Mucosa of descending colon (tissue), 3 donors: ENCODE results near the gene DIP2A. TPM values are rescaled to one million over a fixed set of nuclear protein-coding genes. Genes with fewer than 3 reads are reported as not detected.

ENCODE experiments used
- ATAC-seq: fragments of 200-7000 bp; cut with Tn5 transposase; one replicate; pipeline ENCODE4 v1.9.1; 2020; ENCODE audit warnings: mild to moderate bottlenecking, moderate library complexity
- DNase-seq, 3 donors: peaks; one replicate each; pipeline ENCODE4 v3.0.0-alpha.2; 2020
- H3K36me3 ChIP-seq: fragments of 200-600 bp; one replicate; pipeline ENCODE4 v1.8.0; 2021; ENCODE audit warnings: low read depth, mild to moderate bottlenecking
- H3K4me1 ChIP-seq: fragments of 200-600 bp; one replicate; pipeline ENCODE4 v1.8.0; 2021; ENCODE audit warnings: low read depth, mild to moderate bottlenecking
- H3K4me3 ChIP-seq: fragments of 200-600 bp; one replicate; pipeline ENCODE4 v1.8.0; 2021; ENCODE audit warnings: mild to moderate bottlenecking
- H3K9me3 ChIP-seq: fragments of 200-600 bp; one replicate; pipeline ENCODE4 v1.8.0; 2021; ENCODE audit warnings: mild to moderate bottlenecking
- intact Hi-C, 2 donors: fragments of 100-400 bp; cut with DNase I in 1 of 2; cut with micrococcal nuclease in 1 of 2; formaldehyde crosslinking; loops; one replicate each; pipeline versions ENCODE4 v1.11.0 to v1.11.1; 2022; cut with DNase I, micrococcal nuclease
- total RNA-seq, 3 donors: library from RNA; stranded (reverse); fragmentation: NEBNext Ultra II Directional in 2 of 3; extraction: Animal tissue kit (Norgen Biotek cat#: 25700) in 2 of 3; gene quantifications; one replicate each; pipeline versions ENCODE4 v1.2.1 to v1.2.4, GENCODE V29; 2021 to 2023
- TF ChIP-seq, protein P1 (sequence below): fragments of 200-600 bp; IDR thresholded peaks from one replicate; pipeline ENCODE4 v1.8.0; 2022; ENCODE audit warnings: antibody characterized with exemption, mild to moderate bottlenecking
- donor health status: DM: no; HTN: no; CAD: no; lungs with moderate emphysema.
- donor health status: DM: no; HTN: no; CAD: no.
- donor health status: DM: no; HTN: yes; CAD: no.

Gene DIP2A
- total RNA-seq, 3 donors from 2014 or later, result 43.8 to 56.7 (median 49.3) TPM

DNA sequence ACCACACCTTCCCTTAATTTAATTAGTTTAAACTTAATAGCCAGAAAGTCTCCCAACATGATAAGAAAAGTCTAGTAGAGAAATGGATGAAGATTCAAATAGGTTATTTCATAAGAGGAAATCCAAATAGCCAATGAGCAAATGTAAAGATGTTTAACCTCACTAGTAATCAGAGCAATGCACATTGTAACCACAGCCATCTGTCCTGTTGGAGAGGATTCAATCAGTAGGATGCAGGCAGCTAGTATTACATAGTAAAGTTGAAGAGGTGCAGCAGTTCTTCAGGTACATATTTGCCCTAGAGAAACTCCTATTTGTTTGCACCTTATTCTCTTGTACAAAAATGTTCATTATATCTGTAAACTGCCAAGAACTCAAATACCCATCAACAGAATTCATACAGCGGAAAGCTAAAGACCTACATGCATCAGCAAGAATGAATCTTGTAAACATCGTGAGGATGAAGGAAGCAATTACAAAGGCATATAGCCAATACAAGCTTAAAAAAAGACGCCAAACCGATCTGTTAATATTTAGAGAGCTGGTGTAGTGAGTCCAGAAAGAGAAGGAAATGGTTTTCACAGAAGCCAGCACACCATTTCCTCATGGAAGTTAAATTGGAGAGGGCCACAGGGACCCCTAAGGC lies 27.9 kb downstream of the DIP2A start:
- TF ChIP-seq, protein P1, sequence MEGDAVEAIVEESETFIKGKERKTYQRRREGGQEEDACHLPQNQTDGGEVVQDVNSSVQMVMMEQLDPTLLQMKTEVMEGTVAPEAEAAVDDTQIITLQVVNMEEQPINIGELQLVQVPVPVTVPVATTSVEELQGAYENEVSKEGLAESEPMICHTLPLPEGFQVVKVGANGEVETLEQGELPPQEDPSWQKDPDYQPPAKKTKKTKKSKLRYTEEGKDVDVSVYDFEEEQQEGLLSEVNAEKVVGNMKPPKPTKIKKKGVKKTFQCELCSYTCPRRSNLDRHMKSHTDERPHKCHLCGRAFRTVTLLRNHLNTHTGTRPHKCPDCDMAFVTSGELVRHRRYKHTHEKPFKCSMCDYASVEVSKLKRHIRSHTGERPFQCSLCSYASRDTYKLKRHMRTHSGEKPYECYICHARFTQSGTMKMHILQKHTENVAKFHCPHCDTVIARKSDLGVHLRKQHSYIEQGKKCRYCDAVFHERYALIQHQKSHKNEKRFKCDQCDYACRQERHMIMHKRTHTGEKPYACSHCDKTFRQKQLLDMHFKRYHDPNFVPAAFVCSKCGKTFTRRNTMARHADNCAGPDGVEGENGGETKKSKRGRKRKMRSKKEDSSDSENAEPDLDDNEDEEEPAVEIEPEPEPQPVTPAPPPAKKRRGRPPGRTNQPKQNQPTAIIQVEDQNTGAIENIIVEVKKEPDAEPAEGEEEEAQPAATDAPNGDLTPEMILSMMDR, result no peak
- intact Hi-C loops, result no loop called here
- no peak overlapping the region for H3K4me3 ChIP-seq
- no peak for DNase-seq
- no peaks in the 10 kb centered on the region for H3K9me3 ChIP-seq
- no peaks in the 10 kb centered on the region for H3K36me3 ChIP-seq
- H3K4me1 ChIP-seq, result no peaks in the 10 kb centered on the region
- ATAC-seq, result no peak

DNA sequence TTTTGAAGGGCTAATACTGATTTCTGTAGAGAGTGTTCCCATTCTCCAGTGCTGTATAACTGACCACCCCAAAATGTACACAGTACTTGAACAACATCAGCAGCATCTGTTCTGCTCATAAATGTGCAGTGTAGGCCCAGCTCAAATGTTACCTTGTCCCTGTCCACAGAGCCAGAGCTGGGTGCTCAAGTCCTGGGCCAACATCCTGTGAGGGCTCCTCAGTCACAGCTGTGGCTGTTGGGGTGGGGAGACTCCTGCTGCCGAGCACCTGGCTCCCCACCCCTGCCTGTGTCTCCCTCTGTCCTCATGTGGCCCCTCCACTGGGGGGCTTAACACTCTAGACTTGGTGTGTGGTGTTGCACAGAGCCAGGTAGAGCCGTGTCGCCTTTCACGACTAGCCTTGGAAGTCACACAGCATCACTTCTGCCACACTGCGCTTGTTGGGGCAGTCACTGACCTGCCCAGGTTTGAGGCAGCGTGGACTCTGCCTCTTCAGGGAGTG lies 30.5 kb downstream of the DIP2A start:
- ATAC-seq (no peak), DNase-seq (no peak)
- no peaks in the 10 kb centered on the region for H3K4me1 ChIP-seq
- H3K9me3 ChIP-seq, result no peaks in the 10 kb centered on the region
- H3K36me3 ChIP-seq, result no peaks in the 10 kb centered on the region
- intact Hi-C loops, result no loop called here
- TF ChIP-seq, protein P1, result no peak
- no peak overlapping the region for H3K4me3 ChIP-seq

DNA sequence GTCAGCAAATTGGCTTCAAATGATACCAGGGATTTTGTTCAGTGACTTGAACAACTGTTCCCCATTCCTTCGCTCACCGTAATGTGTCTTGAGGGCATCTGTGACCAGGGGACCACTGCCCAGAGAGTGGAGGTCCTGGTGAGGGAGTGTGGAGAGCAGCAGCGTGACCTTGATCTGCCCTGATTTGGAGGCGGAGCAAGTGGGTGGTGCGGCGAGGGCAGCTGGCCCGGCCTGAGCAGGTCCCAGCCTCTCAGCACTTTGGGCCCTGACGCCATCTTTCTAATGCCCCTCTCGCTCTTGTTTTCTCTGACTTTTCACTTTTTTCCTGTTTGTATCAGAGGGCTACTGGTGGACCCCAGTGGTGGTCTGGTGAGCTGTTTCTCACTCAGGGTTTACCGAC lies 31.1 kb downstream of the DIP2A start:
- H3K36me3 ChIP-seq, result no peaks in the 10 kb centered on the region
- DNase-seq (no peak), ATAC-seq (no peak)
- H3K4me1 ChIP-seq, result no peaks in the 10 kb centered on the region
- intact Hi-C loops, result no loop called here
- H3K9me3 ChIP-seq, result no peaks in the 10 kb centered on the region
- TF ChIP-seq, protein P1, result no peak
- no peak overlapping the region for H3K4me3 ChIP-seq

DNA sequence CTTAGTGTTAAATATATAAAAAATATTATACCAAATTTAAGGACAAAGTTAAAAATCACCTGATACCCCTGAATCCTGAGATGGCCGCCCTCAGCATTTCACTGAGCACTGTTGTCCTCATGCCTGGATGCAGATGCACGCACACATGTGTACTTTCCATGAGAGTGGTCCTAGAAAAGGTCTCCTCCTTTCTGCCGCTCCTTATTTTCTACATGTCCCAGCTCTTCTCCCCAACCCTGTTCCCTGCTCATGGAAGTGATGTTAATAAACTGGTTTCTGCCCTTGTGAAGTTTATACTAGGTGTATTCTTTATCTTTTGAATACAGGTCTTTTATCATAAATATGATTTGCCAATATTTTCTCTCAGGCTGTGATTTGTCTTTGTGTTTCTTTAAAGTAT lies 32.9 kb downstream of the DIP2A start:
- Histone ChIP-seq H3K4me1 (no peaks in the 10 kb centered on the region), H3K36me3 (no peaks in the 10 kb centered on the region), H3K4me3 (no peak overlapping the region), H3K9me3 (no peaks in the 10 kb centered on the region)
- ATAC-seq (no peak), DNase-seq (no peak)
- TF ChIP-seq, protein P1, result no peak
- intact Hi-C loops, result no loop called here

DNA sequence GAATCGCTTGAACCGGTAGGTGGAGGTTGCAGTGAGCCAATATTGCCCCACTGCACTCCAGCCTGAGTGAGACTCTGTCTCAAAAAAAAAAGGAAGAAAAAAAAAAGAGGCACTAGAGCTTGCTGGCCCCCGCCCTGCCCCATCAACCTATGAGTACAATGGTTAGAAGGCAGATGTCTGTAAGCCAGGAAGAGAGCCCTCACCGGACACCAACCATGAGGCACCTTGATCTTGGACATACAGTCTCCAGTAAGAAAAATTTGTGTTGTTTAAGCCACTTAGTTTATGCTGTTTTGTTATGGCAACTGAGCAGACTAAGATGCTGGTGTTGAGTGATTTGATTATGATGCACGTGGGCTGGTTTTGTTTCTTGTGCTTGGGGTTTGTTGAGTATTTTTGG lies 34.2 kb downstream of the DIP2A start:
- ATAC-seq, result no peak
- TF ChIP-seq, protein P1, result no peak
- Histone ChIP-seq H3K9me3 (no peaks in the 10 kb centered on the region), H3K4me3 (no peak overlapping the region), H3K36me3 (no peaks in the 10 kb centered on the region), H3K4me1 (no peaks in the 10 kb centered on the region)
- intact Hi-C loops, result no loop called here
- DNase-seq, result no peak
